WTC11 (cell line): ENCODE results near the gene RPS6KC1. TPM values are rescaled to one million over a fixed set of nuclear protein-coding genes. Genes with fewer than 3 reads are reported as not detected.

Experiments used
- ATAC-seq: fragments of 200-7000 bp; cut with Tn5 transposase; 2 replicates; pipeline ENCODE4 v1.10.0; 2021; ENCODE audit warnings: mild to moderate bottlenecking, moderate library complexity
- CTCF ChIA-PET: fragments of 300-600 bp; sonication (Branson Sonifier 250); formaldehyde crosslinking; loops from one replicate; lab custom pipeline; 2021; ENCODE audit warnings: antibody characterized with exemption; lab: Charles Lee
- POLR2A ChIA-PET: fragments of 350-600 bp; sonication (Branson Sonifier 250); formaldehyde crosslinking; loops from one replicate; lab custom pipeline; 2021; ENCODE audit warnings: antibody characterized with exemption; lab: Charles Lee
- DNase-seq: peaks from one replicate; pipeline ENCODE4 v3.0.0; 2021; ENCODE audit warnings: low spot score
- H3K27ac Mint-ChIP-seq: 2 replicates; pipeline ENCODE4 v1.8.0; 2021; ENCODE audit warnings: mixed read lengths
- H3K27me3 Mint-ChIP-seq: 2 replicates; pipeline ENCODE4 v1.8.0; 2021; ENCODE audit warnings: low read depth, mild to moderate bottlenecking, moderate library complexity, mixed read lengths
- H3K36me3 Mint-ChIP-seq: 2 replicates; pipeline ENCODE4 v1.8.0; 2021; ENCODE audit warnings: mixed read lengths
- H3K4me1 Mint-ChIP-seq: 2 replicates; pipeline ENCODE4 v1.8.0; 2022; ENCODE audit warnings: mixed read lengths
- H3K4me3 Mint-ChIP-seq: 2 replicates; pipeline ENCODE4 v1.8.0; 2021; ENCODE audit warnings: mild to moderate bottlenecking, moderate library complexity, mixed read lengths
- H3K9me3 Mint-ChIP-seq: 2 replicates; pipeline ENCODE4 v1.8.0; 2021; ENCODE audit warnings: mixed read lengths
- CREB1 ChIP-seq: sonication (generic); formaldehyde crosslinking; IDR thresholded peaks from 2 replicates; pipeline ENCODE4 v1.8.0; 2023; ENCODE audit warnings: mild to moderate bottlenecking, missing genetic modification reagents
- CREM ChIP-seq: sonication (generic); formaldehyde crosslinking; IDR thresholded peaks from 2 replicates; pipeline ENCODE4 v1.8.1; 2022; ENCODE audit warnings: mild to moderate bottlenecking, missing genetic modification reagents, moderate library complexity
- ETV6 ChIP-seq: sonication (generic); formaldehyde crosslinking; IDR thresholded peaks from 2 replicates; pipeline ENCODE4 v1.8.1; 2022; ENCODE audit warnings: mild to moderate bottlenecking, missing genetic modification reagents
- NR3C1 ChIP-seq: sonication (generic); formaldehyde crosslinking; conservative IDR thresholded peaks from 2 replicates; pipeline ENCODE4 v1.8.1; 2023; ENCODE audit warnings: low read depth, mild to moderate bottlenecking, missing genetic modification reagents
- OVOL2 ChIP-seq: fragments of 250-450 bp; sonication (Bioruptor Pico); IDR thresholded peaks from 2 replicates; pipeline ENCODE4 v1.9.0; 2021; ENCODE audit warnings: mild to moderate bottlenecking, borderline replicate concordance
- ZNF671 ChIP-seq: fragments of 250-450 bp; sonication (Bioruptor Pico); IDR thresholded peaks from 2 replicates; pipeline ENCODE4 v1.8.0; 2021; ENCODE audit warnings: mild to moderate bottlenecking
- total RNA-seq: library from RNA; stranded (reverse); gene quantifications from 3 replicates; pipeline ENCODE4 v1.2.3, GENCODE V29; 2021
- TF ChIP-seq, protein P1 (sequence below): fragments of 250-450 bp; sonication (Bioruptor Pico); IDR thresholded peaks from 2 replicates; pipeline ENCODE4 v1.9.0; 2021; ENCODE audit warnings: mild to moderate bottlenecking
- TF ChIP-seq, protein P2 (sequence below): sonication (generic); formaldehyde crosslinking; IDR thresholded peaks from 2 replicates; pipeline ENCODE4 v1.8.0; 2023; ENCODE audit warnings: mild to moderate bottlenecking, missing genetic modification reagents
- TF ChIP-seq, protein P3 (sequence below): sonication (generic); formaldehyde crosslinking; IDR thresholded peaks from 2 replicates; pipeline ENCODE4 v1.8.1; 2023; ENCODE audit warnings: mild to moderate bottlenecking, missing genetic modification reagents
- TF ChIP-seq, protein P4 (sequence below): fragments of 250-450 bp; sonication (Bioruptor Pico); IDR thresholded peaks from 2 replicates; pipeline ENCODE4 v1.9.0; 2021; ENCODE audit warnings: mild to moderate bottlenecking, borderline replicate concordance
- TF ChIP-seq, protein P5 (sequence below): sonication (generic); formaldehyde crosslinking; IDR thresholded peaks from 2 replicates; pipeline ENCODE4 v1.8.1; 2023; ENCODE audit warnings: mild to moderate bottlenecking, missing genetic modification reagents

The RPS6KC1 gene
- total RNA-seq, 1 experiment from 2014 or later = 17.4 TPM

DNA sequence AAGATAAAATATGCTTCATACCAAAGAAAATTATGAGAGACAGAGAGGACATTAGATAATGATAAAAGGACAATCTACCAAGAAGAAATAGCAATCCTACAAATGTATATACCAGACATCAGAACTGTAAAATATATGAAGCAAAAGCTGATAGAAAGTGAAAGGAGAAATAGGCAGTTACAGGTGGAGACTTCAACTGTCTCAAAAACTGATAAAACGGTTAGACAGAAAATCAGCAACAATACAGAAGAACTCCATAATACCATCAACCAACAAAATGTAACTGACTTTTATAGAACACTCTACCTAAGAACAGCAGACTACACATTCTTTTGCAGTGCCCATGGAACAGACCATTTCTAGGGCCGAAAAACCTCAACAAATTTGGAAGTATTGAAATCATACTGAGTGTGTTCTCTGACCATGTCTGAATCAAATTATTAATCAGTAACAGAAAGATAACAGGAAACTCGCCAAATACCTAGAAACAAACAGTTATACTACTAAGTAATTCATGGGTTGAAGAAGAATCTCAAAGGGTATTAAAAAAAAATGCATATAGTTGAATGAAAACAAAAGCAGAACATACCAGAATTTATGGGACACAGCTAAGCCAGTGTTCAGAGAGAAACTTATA, 132.1 kb downstream of the RPS6KC1 start:
- ATAC-seq = no peak
- CTCF ChIA-PET = no interaction called here

DNA sequence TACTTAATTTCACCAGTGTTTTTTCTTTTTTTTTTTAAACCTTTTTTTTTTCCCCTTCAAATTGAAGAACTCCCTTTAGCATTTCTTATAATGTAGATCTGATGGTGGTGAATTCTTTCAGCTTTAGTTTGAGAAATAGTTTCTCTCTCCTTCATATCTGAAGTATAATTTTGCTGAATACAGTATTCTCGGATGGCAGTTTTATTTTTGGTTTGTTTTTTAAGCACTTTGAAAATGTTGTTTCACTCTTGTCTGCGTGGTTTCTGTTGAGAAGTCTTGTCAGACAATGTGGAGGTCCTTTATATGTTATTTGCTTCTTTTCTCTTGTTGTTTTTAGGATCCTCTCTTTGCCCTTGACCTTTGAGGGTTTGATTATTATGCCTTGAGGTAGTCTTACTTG, 135.1 kb downstream of the RPS6KC1 start:
- Mint-ChIP-seq H3K27me3 (no peaks in the 10 kb centered on the region), H3K36me3 (peaks cover 23% of the 10 kb centered on the region), H3K27ac (no peak overlapping the region), H3K4me1 (no peaks in the 10 kb centered on the region), H3K9me3 (peaks cover 33% of the 10 kb centered on the region), H3K4me3 (no peak overlapping the region)
- TF ChIP-seq, protein P1, sequence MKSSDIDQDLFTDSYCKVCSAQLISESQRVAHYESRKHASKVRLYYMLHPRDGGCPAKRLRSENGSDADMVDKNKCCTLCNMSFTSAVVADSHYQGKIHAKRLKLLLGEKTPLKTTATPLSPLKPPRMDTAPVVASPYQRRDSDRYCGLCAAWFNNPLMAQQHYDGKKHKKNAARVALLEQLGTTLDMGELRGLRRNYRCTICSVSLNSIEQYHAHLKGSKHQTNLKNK (CRISPR knock-in tag) = no peak
- no peak for TF ChIP-seq ZNF671 (CRISPR knock-in tag)
- ChIA-PET CTCF (no interaction called here), POLR2A (interaction anchor here (0.7 kb wide), 1 partner anchor 8 kb away, joined by 3 read pairs; no protein-coding TSS in a partner anchor)
- DNase-seq (no peak), ATAC-seq (no peak)

More for the DNA sequence above, 132.1 kb downstream of the RPS6KC1 start:
- Mint-ChIP-seq H3K27ac (no peak overlapping the region), H3K36me3 (peaks cover 27% of the 10 kb centered on the region), H3K4me3 (no peak overlapping the region), H3K9me3 (peaks cover 34% of the 10 kb centered on the region), H3K4me1 (no peaks in the 10 kb centered on the region), H3K27me3 (no peaks in the 10 kb centered on the region)
- TF ChIP-seq OVOL2 (CRISPR knock-in tag) (no peak), ETV6 (CRISPR knock-in tag) (no peak), NR3C1 (no peak), CREB1 (no peak), CREM (no peak)
- TF ChIP-seq, protein P2, sequence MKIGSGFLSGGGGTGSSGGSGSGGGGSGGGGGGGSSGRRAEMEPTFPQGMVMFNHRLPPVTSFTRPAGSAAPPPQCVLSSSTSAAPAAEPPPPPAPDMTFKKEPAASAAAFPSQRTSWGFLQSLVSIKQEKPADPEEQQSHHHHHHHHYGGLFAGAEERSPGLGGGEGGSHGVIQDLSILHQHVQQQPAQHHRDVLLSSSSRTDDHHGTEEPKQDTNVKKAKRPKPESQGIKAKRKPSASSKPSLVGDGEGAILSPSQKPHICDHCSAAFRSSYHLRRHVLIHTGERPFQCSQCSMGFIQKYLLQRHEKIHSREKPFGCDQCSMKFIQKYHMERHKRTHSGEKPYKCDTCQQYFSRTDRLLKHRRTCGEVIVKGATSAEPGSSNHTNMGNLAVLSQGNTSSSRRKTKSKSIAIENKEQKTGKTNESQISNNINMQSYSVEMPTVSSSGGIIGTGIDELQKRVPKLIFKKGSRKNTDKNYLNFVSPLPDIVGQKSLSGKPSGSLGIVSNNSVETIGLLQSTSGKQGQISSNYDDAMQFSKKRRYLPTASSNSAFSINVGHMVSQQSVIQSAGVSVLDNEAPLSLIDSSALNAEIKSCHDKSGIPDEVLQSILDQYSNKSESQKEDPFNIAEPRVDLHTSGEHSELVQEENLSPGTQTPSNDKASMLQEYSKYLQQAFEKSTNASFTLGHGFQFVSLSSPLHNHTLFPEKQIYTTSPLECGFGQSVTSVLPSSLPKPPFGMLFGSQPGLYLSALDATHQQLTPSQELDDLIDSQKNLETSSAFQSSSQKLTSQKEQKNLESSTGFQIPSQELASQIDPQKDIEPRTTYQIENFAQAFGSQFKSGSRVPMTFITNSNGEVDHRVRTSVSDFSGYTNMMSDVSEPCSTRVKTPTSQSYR (CRISPR knock-in tag) = no peak
- TF ChIP-seq, protein P3, sequence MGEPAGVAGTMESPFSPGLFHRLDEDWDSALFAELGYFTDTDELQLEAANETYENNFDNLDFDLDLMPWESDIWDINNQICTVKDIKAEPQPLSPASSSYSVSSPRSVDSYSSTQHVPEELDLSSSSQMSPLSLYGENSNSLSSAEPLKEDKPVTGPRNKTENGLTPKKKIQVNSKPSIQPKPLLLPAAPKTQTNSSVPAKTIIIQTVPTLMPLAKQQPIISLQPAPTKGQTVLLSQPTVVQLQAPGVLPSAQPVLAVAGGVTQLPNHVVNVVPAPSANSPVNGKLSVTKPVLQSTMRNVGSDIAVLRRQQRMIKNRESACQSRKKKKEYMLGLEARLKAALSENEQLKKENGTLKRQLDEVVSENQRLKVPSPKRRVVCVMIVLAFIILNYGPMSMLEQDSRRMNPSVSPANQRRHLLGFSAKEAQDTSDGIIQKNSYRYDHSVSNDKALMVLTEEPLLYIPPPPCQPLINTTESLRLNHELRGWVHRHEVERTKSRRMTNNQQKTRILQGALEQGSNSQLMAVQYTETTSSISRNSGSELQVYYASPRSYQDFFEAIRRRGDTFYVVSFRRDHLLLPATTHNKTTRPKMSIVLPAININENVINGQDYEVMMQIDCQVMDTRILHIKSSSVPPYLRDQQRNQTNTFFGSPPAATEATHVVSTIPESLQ (CRISPR knock-in tag) = no peak
- TF ChIP-seq, protein P4, sequence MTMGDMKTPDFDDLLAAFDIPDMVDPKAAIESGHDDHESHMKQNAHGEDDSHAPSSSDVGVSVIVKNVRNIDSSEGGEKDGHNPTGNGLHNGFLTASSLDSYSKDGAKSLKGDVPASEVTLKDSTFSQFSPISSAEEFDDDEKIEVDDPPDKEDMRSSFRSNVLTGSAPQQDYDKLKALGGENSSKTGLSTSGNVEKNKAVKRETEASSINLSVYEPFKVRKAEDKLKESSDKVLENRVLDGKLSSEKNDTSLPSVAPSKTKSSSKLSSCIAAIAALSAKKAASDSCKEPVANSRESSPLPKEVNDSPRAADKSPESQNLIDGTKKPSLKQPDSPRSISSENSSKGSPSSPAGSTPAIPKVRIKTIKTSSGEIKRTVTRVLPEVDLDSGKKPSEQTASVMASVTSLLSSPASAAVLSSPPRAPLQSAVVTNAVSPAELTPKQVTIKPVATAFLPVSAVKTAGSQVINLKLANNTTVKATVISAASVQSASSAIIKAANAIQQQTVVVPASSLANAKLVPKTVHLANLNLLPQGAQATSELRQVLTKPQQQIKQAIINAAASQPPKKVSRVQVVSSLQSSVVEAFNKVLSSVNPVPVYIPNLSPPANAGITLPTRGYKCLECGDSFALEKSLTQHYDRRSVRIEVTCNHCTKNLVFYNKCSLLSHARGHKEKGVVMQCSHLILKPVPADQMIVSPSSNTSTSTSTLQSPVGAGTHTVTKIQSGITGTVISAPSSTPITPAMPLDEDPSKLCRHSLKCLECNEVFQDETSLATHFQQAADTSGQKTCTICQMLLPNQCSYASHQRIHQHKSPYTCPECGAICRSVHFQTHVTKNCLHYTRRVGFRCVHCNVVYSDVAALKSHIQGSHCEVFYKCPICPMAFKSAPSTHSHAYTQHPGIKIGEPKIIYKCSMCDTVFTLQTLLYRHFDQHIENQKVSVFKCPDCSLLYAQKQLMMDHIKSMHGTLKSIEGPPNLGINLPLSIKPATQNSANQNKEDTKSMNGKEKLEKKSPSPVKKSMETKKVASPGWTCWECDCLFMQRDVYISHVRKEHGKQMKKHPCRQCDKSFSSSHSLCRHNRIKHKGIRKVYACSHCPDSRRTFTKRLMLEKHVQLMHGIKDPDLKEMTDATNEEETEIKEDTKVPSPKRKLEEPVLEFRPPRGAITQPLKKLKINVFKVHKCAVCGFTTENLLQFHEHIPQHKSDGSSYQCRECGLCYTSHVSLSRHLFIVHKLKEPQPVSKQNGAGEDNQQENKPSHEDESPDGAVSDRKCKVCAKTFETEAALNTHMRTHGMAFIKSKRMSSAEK (CRISPR knock-in tag) = no peak
- TF ChIP-seq, protein P5, sequence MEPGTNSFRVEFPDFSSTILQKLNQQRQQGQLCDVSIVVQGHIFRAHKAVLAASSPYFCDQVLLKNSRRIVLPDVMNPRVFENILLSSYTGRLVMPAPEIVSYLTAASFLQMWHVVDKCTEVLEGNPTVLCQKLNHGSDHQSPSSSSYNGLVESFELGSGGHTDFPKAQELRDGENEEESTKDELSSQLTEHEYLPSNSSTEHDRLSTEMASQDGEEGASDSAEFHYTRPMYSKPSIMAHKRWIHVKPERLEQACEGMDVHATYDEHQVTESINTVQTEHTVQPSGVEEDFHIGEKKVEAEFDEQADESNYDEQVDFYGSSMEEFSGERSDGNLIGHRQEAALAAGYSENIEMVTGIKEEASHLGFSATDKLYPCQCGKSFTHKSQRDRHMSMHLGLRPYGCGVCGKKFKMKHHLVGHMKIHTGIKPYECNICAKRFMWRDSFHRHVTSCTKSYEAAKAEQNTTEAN (CRISPR knock-in tag) = no peak
- DNase-seq = no peak
- POLR2A ChIA-PET = no interaction called here
